ENCODE results near the gene EHMT1. TPM values are rescaled to one million over a fixed set of nuclear protein-coding genes. Genes with fewer than 3 reads are reported as not detected.
A peak's percentile ranks its signal among the peaks of the same experiment; 100 is the strongest.

Gene EHMT1
- polyA plus RNA-seq, 1 of the 3 experiments (the other 2 are of a cell fraction), result 39.5 TPM

- TF ChIP-seq, protein P1, sequence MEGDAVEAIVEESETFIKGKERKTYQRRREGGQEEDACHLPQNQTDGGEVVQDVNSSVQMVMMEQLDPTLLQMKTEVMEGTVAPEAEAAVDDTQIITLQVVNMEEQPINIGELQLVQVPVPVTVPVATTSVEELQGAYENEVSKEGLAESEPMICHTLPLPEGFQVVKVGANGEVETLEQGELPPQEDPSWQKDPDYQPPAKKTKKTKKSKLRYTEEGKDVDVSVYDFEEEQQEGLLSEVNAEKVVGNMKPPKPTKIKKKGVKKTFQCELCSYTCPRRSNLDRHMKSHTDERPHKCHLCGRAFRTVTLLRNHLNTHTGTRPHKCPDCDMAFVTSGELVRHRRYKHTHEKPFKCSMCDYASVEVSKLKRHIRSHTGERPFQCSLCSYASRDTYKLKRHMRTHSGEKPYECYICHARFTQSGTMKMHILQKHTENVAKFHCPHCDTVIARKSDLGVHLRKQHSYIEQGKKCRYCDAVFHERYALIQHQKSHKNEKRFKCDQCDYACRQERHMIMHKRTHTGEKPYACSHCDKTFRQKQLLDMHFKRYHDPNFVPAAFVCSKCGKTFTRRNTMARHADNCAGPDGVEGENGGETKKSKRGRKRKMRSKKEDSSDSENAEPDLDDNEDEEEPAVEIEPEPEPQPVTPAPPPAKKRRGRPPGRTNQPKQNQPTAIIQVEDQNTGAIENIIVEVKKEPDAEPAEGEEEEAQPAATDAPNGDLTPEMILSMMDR (IDR thresholded peaks at IDR 0.05), result no peak
- TF ChIP-seq, protein P2, sequence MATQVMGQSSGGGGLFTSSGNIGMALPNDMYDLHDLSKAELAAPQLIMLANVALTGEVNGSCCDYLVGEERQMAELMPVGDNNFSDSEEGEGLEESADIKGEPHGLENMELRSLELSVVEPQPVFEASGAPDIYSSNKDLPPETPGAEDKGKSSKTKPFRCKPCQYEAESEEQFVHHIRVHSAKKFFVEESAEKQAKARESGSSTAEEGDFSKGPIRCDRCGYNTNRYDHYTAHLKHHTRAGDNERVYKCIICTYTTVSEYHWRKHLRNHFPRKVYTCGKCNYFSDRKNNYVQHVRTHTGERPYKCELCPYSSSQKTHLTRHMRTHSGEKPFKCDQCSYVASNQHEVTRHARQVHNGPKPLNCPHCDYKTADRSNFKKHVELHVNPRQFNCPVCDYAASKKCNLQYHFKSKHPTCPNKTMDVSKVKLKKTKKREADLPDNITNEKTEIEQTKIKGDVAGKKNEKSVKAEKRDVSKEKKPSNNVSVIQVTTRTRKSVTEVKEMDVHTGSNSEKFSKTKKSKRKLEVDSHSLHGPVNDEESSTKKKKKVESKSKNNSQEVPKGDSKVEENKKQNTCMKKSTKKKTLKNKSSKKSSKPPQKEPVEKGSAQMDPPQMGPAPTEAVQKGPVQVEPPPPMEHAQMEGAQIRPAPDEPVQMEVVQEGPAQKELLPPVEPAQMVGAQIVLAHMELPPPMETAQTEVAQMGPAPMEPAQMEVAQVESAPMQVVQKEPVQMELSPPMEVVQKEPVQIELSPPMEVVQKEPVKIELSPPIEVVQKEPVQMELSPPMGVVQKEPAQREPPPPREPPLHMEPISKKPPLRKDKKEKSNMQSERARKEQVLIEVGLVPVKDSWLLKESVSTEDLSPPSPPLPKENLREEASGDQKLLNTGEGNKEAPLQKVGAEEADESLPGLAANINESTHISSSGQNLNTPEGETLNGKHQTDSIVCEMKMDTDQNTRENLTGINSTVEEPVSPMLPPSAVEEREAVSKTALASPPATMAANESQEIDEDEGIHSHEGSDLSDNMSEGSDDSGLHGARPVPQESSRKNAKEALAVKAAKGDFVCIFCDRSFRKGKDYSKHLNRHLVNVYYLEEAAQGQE (IDR thresholded peaks at IDR 0.05; ENCODE audit: low read depth, low read length), result no peak
- TF ChIP-seq NRF1 (IDR thresholded peaks at IDR 0.05; ENCODE audit: low read depth, low read length), result peak; percentile 66
- no peak for TF ChIP-seq EZH2phosphoT487 (IDR thresholded peaks at IDR 0.05; ENCODE audit: borderline replicate concordance, low read depth)
- TF ChIP-seq RFX5 (IDR thresholded peaks at IDR 0.05; ENCODE audit: low read length), result 0 out of 2 replicates have a peak, but pooled peaks have one; percentile 47
- no peak for TF ChIP-seq ELF1 (IDR thresholded peaks at IDR 0.05)
- TF ChIP-seq MXI1 (IDR thresholded peaks at IDR 0.05; ENCODE audit: low read depth, low read length), result peak; percentile 80
- no peak for TF ChIP-seq YY1 (IDR thresholded peaks at IDR 0.05; ENCODE audit: low read depth)
Observed at GRCh38 chr9:137590469-137591383, 28.1 kb upstream of the EHMT1 start, which contains the start of gene ZMYND19 (continued).

GRCh38 chr9:137592767-137593166, 26.0 kb upstream of the EHMT1 start:
- Histone ChIP-seq H3K79me2 (ENCODE audit: insufficient read depth) (peaks cover 20% of the 10 kb centered on the region), H3F3A (replicated peaks; ENCODE audit: insufficient read depth) (peaks cover 3% of the 10 kb centered on the region), H3K27me3 (ENCODE audit: insufficient read depth) (no peaks in the 10 kb centered on the region), H2AFZ (ENCODE audit: low read depth) (no peak overlapping the region), H3K27ac (ENCODE audit: low read depth in 2 of 2, low read length in 1 of 2) (no peak overlapping the region), H3K9me3 (no peaks in the 10 kb centered on the region), H3K4me3 (ENCODE audit: low read depth in 2 of 2, low read length in 1 of 2) (no peak overlapping the region), H3K4me1 (ENCODE audit: control insufficient read depth in 1 of 2, insufficient read depth in 2 of 2, low read depth in 1 of 2, low read length in 1 of 2) (peaks cover 9 to 18% of the 10 kb centered on the region in 2 experiments; a peak in 2 of 4 replicates), H4K20me1 (ENCODE audit: insufficient read depth) (peaks cover 17% of the 10 kb centered on the region), H3K9me2 (no peaks in the 10 kb centered on the region), H3K9ac (no peak overlapping the region), H3K36me3 (replicated peaks in 1 of 2; ENCODE audit: control insufficient read depth in 1 of 2, insufficient read depth in 2 of 2, low read length in 1 of 2) (peaks cover 3 to 8% of the 10 kb centered on the region in 2 experiments), H3K4me2 (no peak overlapping the region)
- no peak for TF ChIP-seq MEF2A (IDR thresholded peaks at IDR 0.05; ENCODE audit: borderline replicate concordance, low read depth)
- TF ChIP-seq ZBTB33 (IDR thresholded peaks at IDR 0.05; ENCODE audit: borderline replicate concordance, low read depth), result no peak
- TF ChIP-seq, protein P3, sequence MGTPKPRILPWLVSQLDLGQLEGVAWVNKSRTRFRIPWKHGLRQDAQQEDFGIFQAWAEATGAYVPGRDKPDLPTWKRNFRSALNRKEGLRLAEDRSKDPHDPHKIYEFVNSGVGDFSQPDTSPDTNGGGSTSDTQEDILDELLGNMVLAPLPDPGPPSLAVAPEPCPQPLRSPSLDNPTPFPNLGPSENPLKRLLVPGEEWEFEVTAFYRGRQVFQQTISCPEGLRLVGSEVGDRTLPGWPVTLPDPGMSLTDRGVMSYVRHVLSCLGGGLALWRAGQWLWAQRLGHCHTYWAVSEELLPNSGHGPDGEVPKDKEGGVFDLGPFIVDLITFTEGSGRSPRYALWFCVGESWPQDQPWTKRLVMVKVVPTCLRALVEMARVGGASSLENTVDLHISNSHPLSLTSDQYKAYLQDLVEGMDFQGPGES (IDR thresholded peaks at IDR 0.05; ENCODE audit: low read depth, low read length), result no peak
- TF ChIP-seq FOXM1 (IDR thresholded peaks at IDR 0.05; ENCODE audit: low read depth), result no peak
- no peak for TF ChIP-seq SMC3 (IDR thresholded peaks at IDR 0.05; ENCODE audit: low read depth, low read length)
- TF ChIP-seq CHD2 (IDR thresholded peaks at IDR 0.05; ENCODE audit: low read length, partially characterized antibody), result no peak
- no peak for DNase-seq
- CTCF ChIA-PET, result interaction anchor here (1.3 to 4.2 kb wide), 2 partner anchors 10 to 13 kb away, joined by 4 to 27 read pairs; partner anchors contain the start of gene DPH7
- POLR2A ChIA-PET, result no interaction called here
- 95% methylated on average over 7 of the region's 7 CpGs for WGBS (ENCODE audit: low lambda C conversion rate)
